Activated CD4-positive, CD25-positive, alpha-beta regulatory T cell (primary cell): ENCODE results near the gene FOLR1.
"Not testable (repeated sequence)": the region's sequence is repeated elsewhere in the genome, so short reads cannot be mapped to it uniquely, and the experiment has no call there.

Experiments used
- DNase-seq, 4 experiments: peaks; one replicate each; lab custom pipeline; 2025; lab: John Stamatoyannopoulos, UW

The FOLR1 gene

GRCh38 chr11:72191961-72192381 lies at the start of gene FOLR1:
Gene FOLR1, plus strand, starts transcription at chr11:72192140. Its CDS starts 34 bp downstream, at chr11:72192174.
- no peak for DNase-seq

- not testable (repeated sequence) for DNase-seq
Measured at GRCh38 chr11:72142543-72142942, 49.4 kb upstream of the FOLR1 start.

GRCh38 chr11:72144807-72145565 lies 47.0 kb upstream of the FOLR1 start:
- no peak for DNase-seq

- no peak for DNase-seq
Measured at GRCh38 chr11:72146625-72147024, 45.3 kb upstream of the FOLR1 start.

- DNase-seq, result no peak
Measured at GRCh38 chr11:72150882-72151281, 41.1 kb upstream of the FOLR1 start.

GRCh38 chr11:72153874-72154273 lies 38.1 kb upstream of the FOLR1 start:
- DNase-seq, result not testable (repeated sequence)

- no peak for DNase-seq
Measured at GRCh38 chr11:72154816-72155215, 37.1 kb upstream of the FOLR1 start.

GRCh38 chr11:72155751-72156150 lies 36.2 kb upstream of the FOLR1 start:
- DNase-seq, result no peak

GRCh38 chr11:72157131-72157530 lies 34.8 kb upstream of the FOLR1 start:
- no peak for DNase-seq

- DNase-seq, result no peak
Measured at GRCh38 chr11:72160319-72160718, 31.6 kb upstream of the FOLR1 start.

GRCh38 chr11:72162891-72163492 lies 28.9 kb upstream of the FOLR1 start:
- no peak for DNase-seq

- DNase-seq, result not testable (repeated sequence)
Measured at GRCh38 chr11:72164187-72164586, 27.8 kb upstream of the FOLR1 start.

GRCh38 chr11:72169046-72169555 lies 22.8 kb upstream of the FOLR1 start:
- not testable (repeated sequence) for DNase-seq

- not testable (repeated sequence) for DNase-seq
Measured at GRCh38 chr11:72169754-72170153, 22.2 kb upstream of the FOLR1 start.

- not testable (repeated sequence) for DNase-seq
Measured at GRCh38 chr11:72172043-72172442, 19.9 kb upstream of the FOLR1 start.

- no peak for DNase-seq
Measured at GRCh38 chr11:72173291-72173690, 18.6 kb upstream of the FOLR1 start.

GRCh38 chr11:72174302-72175070 lies 17.5 kb upstream of the FOLR1 start:
- no peak for DNase-seq

GRCh38 chr11:72177656-72178055 lies 14.3 kb upstream of the FOLR1 start:
- no peak for DNase-seq

GRCh38 chr11:72179049-72179803 lies 12.7 kb upstream of the FOLR1 start:
- DNase-seq, result no peak

- DNase-seq, result no peak
Measured at GRCh38 chr11:72179804-72180396, 12.0 kb upstream of the FOLR1 start.

GRCh38 chr11:72180892-72181552 lies 10.9 kb upstream of the FOLR1 start:
- DNase-seq, result not testable (repeated sequence)
